T1000 (cell line): ENCODE measurements around the gene PPP1R12B.
"Not testable (repeated sequence)": the region's sequence is repeated elsewhere in the genome, so short reads cannot be mapped to it uniquely, and the experiment has no call there.

Experiments
- DNase-seq: peaks from one replicate; lab custom pipeline; 2025; ENCODE audit warnings: mixed read lengths; lab: John Stamatoyannopoulos, UW

Gene PPP1R12B

DNA sequence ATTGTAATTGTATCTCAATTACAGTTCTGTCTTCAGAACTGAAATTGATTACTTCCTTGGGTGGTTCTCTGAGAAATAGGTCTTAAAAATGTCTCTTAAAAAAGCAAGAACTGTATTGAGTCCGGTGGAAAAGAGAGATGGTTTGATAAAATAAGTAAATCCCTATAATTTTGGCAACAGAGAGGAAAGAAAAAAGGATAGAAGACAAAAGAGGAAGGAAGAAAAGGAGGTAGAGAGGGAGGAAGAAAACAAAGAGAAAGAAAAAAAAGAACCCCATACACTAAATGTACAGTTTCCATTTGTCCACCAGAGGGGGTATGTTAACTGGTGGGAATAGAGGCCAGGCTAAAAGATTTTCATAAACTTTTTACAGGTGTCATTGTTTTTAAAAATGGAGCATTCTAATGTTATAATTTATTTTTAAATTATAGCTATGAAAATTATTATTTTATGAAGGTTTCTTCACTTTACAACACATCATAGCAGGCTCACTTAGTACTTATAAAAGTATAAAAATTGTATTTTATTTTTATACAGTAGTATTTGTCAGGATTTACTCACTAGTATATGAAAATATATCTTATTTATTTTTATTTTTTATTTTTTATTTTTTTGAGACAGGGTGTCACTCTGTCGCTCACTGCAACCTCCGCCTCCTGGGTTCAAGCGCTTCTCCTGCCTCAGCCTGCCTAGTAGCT, 4.7 kb upstream of the PPP1R12B start:
- no peak for DNase-seq

DNA sequence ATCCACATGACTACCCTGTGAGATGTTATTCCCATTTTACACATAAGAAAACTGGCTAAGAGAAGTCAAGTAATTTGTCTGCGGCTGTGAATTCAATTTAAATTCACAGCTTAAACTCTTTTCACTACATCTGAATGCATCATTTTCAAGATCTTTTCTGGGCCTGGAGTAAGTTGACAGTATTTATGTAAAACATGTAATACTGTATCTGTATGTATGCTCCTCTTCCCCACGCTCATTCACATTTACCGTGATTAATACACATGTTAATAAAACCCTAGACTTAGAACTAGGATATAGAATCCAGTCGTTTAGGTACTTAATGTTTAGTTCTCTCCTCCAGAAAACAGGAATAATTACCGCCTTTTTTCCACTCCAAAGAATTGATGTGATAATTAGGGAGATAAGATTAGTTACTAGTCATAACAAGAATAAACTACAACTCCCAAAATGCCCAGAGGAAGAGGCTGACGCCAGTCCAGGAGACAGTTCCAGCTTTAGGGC, 442 bp upstream of the PPP1R12B start:
- no peak for DNase-seq

GRCh38 chr1:202349206-202349928, 868 bp downstream of the PPP1R12B start:
- DNase-seq = peak; percentile 55

GRCh38 chr1:202351725-202352124, 3.2 kb downstream of the PPP1R12B start:
- no peak for DNase-seq

DNA sequence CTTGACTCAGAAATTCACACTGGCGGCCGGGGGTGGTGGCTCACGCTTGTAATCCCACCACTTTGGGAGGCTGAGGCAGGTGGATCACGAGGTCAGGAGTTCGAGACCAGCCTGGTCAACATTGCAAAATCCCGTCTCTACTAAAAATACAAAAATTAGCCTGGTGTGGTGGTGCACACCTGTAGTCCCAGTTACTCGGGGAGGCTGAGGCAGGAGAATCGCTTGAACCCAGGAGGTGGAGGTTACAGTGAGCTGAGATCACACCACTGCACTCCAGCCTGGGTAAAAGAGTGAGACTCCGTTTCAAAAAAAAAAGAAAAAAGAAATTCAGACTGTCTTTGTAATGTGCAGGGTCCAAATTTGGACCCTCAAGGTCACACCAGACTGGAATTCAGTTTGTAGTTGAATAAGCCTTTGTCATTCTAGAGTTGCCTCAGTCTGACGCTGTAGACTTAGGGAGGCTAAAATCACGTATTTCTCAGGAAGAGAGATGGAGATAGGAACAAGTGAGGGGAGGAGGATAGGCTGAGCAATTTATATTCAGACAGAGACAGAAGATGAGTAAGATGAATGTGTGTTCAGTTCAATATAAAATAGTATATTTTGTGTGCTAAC, 4.2 kb downstream of the PPP1R12B start:
- DNase-seq = not testable (repeated sequence)

GRCh38 chr1:202355944-202356553, 7.5 kb downstream of the PPP1R12B start:
- DNase-seq = no peak

GRCh38 chr1:202357506-202357905, 9.0 kb downstream of the PPP1R12B start:
- DNase-seq = no peak

DNA sequence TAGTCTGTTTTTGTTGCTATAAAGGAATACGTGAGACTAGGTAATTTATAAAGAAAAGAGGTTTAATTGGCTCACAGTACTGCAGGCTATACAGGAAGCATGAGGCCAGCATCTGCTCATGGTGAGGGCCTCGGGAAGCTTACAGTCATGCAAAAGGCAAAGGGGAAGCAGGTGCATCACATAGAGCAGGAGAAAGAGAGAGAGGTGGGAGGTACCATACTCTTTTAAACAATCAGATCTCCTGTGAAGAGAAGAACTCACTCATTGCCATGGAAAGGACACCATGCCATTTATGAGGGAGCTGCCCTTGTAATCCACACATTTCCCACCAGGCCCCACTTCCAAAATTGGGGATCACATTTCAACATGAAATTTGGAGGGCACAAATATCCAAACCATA, 12.7 kb downstream of the PPP1R12B start:
- DNase-seq = no peak

DNA sequence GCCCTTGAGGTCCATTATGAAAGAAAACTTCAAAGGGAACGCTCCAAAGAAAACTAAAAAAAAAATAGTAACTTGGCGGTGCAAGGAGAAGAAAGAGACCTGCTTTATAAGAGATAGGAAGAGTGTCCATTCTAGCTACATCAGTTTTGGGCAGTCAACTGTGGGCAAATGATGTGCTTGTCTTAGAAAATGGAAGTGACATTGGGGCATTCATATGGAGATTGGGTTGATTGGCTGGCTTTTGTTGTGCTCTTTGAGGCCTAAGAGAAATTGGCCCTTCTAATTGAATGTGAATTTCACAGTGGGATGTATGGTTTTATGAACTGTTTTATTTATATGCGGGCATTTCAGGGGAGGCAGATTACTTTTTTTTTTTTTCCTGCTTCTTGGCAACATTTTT, 13.2 kb downstream of the PPP1R12B start:
- no peak for DNase-seq

GRCh38 chr1:202362212-202362611, 13.7 kb downstream of the PPP1R12B start:
- DNase-seq = no peak

- no peak for DNase-seq
Observed at GRCh38 chr1:202365092-202365815, 16.8 kb downstream of the PPP1R12B start.

DNA sequence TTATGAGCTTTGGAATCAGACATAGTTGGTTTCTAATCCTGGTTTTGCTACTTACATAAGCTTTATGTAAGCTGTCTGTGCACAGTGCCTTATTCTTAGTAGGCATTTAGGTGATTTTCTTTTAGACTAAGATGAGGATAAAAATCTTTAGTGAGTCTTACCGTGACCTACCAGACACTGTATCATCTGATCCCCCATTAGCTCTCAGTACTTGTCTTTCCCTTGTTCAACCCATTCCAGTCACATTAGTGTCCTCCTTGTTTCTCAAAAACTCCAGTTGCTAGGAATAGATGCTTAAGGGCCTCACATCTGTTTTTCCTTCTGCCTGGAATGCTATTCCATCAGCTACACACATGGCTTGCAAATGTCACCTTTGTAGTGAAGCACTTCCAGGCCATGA, 18.8 kb downstream of the PPP1R12B start:
- DNase-seq = no peak

GRCh38 chr1:202370906-202371305, 22.4 kb downstream of the PPP1R12B start:
- not testable (repeated sequence) for DNase-seq

GRCh38 chr1:202374099-202374498, 25.6 kb downstream of the PPP1R12B start:
- no peak for DNase-seq

- not testable (repeated sequence) for DNase-seq
Observed at GRCh38 chr1:202375175-202375574, 26.7 kb downstream of the PPP1R12B start.

DNA sequence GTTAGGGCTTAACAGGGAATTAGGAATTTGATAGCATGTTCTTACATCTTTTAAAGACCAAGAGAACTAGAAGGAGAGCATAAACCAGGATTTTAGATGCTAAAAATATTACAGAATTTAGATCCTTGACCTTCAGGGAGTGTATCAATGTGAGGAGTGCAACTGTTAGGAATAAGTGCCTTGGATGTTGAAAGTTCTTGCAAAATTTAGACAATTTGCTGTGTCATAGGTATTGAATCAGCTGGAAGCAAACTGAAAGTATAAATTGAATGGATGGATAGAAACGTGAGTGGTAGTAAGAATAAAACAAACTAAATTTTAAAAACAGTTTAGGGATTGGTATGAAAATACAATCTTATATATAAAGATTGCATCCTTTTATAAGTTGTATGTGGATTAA, 27.7 kb downstream of the PPP1R12B start:
- DNase-seq = no peak

- DNase-seq = not testable (repeated sequence)
Observed at GRCh38 chr1:202379884-202380529, 31.5 kb downstream of the PPP1R12B start.

DNA sequence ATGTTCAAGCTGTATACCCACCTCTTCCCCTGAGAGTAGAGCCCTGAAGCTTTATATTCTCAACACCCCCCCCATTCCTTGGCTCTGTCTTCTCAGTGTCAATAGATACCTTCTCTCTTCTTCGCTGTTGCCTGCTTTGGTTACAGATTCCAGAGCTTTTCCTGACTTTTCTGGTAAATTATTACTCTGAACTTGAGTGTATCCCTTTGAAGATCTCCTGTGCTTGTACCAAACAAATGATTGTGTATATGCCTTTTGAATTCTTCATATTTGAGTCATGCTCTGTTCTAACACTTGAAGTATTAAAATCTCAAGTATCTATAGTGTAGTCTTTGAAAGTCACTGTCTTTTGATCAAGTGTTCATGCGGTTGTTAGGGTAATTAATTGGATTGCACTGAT, 32.0 kb downstream of the PPP1R12B start:
- not testable (repeated sequence) for DNase-seq

DNA sequence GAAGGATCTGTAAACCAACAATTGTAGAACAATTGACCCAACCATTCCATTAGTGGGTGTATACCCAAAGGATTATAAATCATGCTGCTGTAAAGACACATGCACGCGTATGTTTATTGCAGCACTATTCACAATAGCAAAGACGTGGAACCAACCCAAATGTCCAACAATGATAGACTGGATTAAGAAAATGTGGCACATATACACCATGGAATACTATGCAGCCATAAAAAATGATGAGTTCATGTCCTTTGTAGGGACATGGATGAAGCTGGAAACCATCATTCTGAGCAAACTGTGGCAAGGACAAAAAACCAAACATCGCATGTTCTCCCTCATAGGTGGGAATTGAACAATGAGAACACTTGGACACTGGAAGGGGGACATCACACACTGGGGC, 33.4 kb downstream of the PPP1R12B start:
- DNase-seq = not testable (repeated sequence)

- DNase-seq = not testable (repeated sequence)
Observed at GRCh38 chr1:202395831-202396230, 47.3 kb downstream of the PPP1R12B start.

DNA sequence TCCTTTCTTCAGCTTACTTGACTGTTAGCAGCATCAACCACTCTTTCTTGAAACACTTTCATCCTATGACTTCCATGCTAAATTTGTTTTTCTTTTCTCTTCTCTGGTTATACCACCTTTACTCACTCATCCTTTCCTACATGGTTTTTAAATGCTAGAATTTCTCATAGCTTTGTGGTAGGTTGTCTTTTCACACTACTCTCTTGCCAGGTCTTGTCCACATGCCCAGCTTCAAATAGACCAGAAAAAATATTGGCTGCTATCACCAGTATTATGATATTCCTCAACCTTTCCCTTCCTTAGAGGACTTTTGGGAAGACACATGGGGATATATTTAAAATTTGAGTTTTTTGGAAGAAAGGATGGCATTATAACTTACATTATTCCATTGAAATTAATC, 48.8 kb downstream of the PPP1R12B start:
- DNase-seq = no peak
